ENCODE data around the gene RNU1-2.
A peak's percentile ranks its signal among the peaks of the same experiment; 100 is the strongest.
"Not testable (repeated sequence)": the region's sequence is repeated elsewhere in the genome, so short reads cannot be mapped to it uniquely, and the experiment has no call there.

Gene RNU1-2

DNA sequence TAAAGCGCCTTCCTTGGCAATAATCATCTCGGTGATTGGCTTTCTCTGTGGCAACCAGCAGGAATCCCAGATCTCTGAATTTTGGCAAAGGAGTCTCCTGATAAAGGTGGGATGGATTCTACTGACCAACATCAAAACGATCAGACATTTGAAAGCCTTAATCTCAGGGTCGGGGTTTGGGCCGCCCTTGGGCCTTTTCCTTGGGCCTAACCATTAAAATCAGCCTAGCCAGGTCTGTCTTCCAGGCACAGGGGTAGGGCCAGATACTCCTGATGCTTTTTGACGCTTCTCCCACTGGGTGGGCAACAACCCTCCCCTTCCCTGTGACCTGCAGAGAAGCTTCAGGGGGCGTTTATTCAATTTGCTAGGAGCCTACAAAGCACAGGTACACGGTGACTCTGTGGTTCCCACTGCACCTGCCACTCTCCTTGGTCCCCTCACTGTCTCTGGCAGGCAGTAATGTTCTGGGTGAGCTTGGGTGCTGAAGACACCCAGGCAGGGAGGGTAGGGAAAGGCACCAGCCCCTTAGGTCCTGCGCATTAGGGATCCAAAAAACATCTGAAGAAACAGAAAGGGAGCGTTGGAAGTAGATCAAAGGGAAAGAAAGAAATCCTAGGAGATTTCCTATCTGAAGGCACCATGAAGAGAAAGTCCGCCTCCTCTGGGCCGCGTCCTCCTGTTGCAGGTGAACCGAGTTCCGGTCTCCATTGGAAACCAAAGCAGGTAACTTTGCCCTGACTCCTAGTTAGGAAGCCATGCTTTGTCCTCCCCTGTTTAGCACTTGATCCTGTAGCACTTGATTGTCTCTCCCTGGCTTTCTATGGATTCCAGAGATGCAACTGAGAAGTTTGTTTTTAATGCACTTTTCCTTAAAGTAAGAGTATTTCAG lies 12.3 kb downstream of the RNU1-2 start:
- Histone ChIP-seq H3K4me2 (ENCODE audit: low read depth, low read length) (no peak overlapping the region), H3K9me3 (replicated peaks; ENCODE audit: insufficient read depth, low read length) (no peaks in the 10 kb centered on the region), H3K9ac (ENCODE audit: low read length) (no peak overlapping the region), H2AFZ (ENCODE audit: low read length) (no peak overlapping the region), H3K9me2 (replicated peaks; ENCODE audit: insufficient read depth, low read length) (no peaks in the 10 kb centered on the region), H3F3A (ENCODE audit: insufficient read depth, low read length) (peaks cover 29% of the 10 kb centered on the region), H3K79me2 (ENCODE audit: low read length) (no peaks in the 10 kb centered on the region), H4K20me1 (ENCODE audit: insufficient read depth, low read length) (no peaks in the 10 kb centered on the region), H3K27ac (ENCODE audit: low read length) (no peak overlapping the region), H3K27me3 (replicated peaks; ENCODE audit: insufficient read depth, low read length) (0 out of 2 replicates have a peak, but pooled peaks cover 3% of the 10 kb centered on the region), H3K4me3 (ENCODE audit: low read length) (no peak overlapping the region), H3K4me1 (ENCODE audit: low read length) (peaks cover 23% of the 10 kb centered on the region), H3K36me3 (replicated peaks; ENCODE audit: insufficient read depth, low read length) (no peaks in the 10 kb centered on the region)
- TF ChIP-seq EZH2phosphoT487 (IDR thresholded peaks at IDR 0.05; ENCODE audit: low read length) (no peak), EZH2 (optimal IDR thresholded peaks at IDR 0.05; ENCODE audit: low read depth, low read length) (no peak), CTCF (IDR thresholded peaks at IDR 0.05; ENCODE audit: low read length) (no peak)
- no peak for DNase-seq

DNA sequence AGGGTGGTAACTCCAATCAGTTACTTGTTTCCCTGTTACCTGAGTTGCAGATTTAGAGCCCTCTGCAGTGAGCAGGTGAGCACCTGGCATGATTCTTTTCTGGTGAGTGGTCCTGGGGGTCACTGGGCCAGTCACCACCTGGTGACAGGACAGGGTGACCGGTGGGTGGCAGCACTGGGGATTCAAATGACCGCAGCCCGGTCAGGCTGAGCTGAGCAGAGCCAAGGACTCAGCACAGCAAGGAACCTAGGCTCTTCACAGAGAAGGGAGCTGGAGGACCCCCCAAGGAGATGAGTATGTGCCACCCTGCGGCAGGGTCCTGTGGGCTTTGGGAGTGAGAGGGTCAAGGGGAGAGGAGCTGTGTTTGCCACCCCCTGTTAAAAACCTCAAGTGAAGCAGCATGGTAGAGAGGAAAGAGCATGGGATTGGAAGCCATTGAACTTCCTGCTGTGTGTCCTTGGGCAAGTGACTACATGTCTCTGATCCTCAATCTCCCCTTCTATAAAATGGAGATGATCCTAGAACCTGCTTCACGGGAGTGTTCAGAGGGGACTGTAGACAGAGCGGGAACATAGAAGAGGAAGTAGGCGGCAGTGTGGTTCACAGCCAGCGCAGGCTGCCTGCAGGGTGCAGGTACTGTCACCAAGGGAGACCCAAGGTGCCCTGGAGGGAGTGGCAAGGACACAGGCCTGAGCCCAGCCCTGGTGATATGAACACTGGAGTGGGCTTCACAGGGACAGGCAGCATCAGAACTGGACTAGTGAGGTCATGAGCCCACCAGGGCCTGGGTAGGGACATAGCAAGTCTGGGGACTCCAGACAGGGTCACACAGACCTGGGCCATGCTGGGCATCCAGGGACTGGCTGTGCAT lies 16.3 kb downstream of the RNU1-2 start:
- H3K4me3 ChIP-seq (ENCODE audit: low read length); DNase-seq; H3K36me3 ChIP-seq (replicated peaks; ENCODE audit: insufficient read depth, low read length); H3K9me3 ChIP-seq (replicated peaks; ENCODE audit: insufficient read depth, low read length); H3K4me2 ChIP-seq (ENCODE audit: low read depth, low read length); H3F3A ChIP-seq (ENCODE audit: insufficient read depth, low read length); H3K27ac ChIP-seq (ENCODE audit: low read length); H2AFZ ChIP-seq (ENCODE audit: low read length); H3K4me1 ChIP-seq (ENCODE audit: low read length); H3K9ac ChIP-seq (ENCODE audit: low read length); H3K79me2 ChIP-seq (ENCODE audit: low read length); H3K9me2 ChIP-seq (replicated peaks; ENCODE audit: insufficient read depth, low read length); H4K20me1 ChIP-seq (ENCODE audit: insufficient read depth, low read length); H3K27me3 ChIP-seq (replicated peaks; ENCODE audit: insufficient read depth, low read length): not testable (repeated sequence)
- TF ChIP-seq CTCF (IDR thresholded peaks at IDR 0.05; ENCODE audit: low read length), result 0 out of 2 replicates have a peak, but pooled peaks have one; percentile 7

DNA sequence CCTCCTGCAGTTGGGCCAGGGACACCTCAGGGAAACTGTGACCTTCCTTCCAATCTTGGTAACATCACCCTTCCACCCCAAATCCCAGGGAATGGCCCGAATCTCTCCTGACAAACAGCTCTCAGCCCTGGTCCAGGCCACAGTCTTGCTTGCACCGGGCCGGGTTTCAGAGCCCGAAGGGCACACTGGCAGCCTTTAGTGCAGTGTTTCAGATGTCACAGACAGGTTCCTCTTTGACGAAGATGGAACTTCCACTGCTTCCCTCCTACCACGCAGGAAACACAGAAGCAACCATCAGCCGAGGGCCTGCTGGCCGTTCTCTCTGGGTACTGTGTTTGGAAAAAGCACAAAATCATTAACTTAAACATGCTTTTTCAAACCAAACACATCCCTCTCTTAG lies 17.0 kb downstream of the RNU1-2 start:
- H3K9ac ChIP-seq (ENCODE audit: low read length); H3K9me2 ChIP-seq (replicated peaks; ENCODE audit: insufficient read depth, low read length); H2AFZ ChIP-seq (ENCODE audit: low read length); H3K4me2 ChIP-seq (ENCODE audit: low read depth, low read length); H3K4me3 ChIP-seq (ENCODE audit: low read length); H3K27ac ChIP-seq (ENCODE audit: low read length); H3F3A ChIP-seq (ENCODE audit: insufficient read depth, low read length); H3K9me3 ChIP-seq (replicated peaks; ENCODE audit: insufficient read depth, low read length); DNase-seq; H3K79me2 ChIP-seq (ENCODE audit: low read length); H3K4me1 ChIP-seq (ENCODE audit: low read length); H3K36me3 ChIP-seq (replicated peaks; ENCODE audit: insufficient read depth, low read length); H3K27me3 ChIP-seq (replicated peaks; ENCODE audit: insufficient read depth, low read length); H4K20me1 ChIP-seq (ENCODE audit: insufficient read depth, low read length): not testable (repeated sequence)
